GM18517 (cell line): ENCODE measurements around the gene RSRC1.

Experiments
- ATAC-seq: cut with Tn5 transposase; IDR thresholded peaks from one replicate; pipeline ENCODE4 v1.9.1; 2021; ENCODE audit warnings: mild to moderate bottlenecking, moderate library complexity; ENCODE audit not compliant: unreplicated experiment

RSRC1 gene

GRCh38 chr3:158569794-158570193 lies 459.9 kb downstream of the RSRC1 start:
- ATAC-seq: no peak

- peak; percentile 100 for ATAC-seq
These were observed 461.3 kb downstream of the RSRC1 start, which contains the start of gene MLF1 for GRCh38 chr3:158570999-158571702. MLF1 (plus strand) TSS chr3:158571194; CDS start chr3:158571301, 107 bp downstream.

DNA sequence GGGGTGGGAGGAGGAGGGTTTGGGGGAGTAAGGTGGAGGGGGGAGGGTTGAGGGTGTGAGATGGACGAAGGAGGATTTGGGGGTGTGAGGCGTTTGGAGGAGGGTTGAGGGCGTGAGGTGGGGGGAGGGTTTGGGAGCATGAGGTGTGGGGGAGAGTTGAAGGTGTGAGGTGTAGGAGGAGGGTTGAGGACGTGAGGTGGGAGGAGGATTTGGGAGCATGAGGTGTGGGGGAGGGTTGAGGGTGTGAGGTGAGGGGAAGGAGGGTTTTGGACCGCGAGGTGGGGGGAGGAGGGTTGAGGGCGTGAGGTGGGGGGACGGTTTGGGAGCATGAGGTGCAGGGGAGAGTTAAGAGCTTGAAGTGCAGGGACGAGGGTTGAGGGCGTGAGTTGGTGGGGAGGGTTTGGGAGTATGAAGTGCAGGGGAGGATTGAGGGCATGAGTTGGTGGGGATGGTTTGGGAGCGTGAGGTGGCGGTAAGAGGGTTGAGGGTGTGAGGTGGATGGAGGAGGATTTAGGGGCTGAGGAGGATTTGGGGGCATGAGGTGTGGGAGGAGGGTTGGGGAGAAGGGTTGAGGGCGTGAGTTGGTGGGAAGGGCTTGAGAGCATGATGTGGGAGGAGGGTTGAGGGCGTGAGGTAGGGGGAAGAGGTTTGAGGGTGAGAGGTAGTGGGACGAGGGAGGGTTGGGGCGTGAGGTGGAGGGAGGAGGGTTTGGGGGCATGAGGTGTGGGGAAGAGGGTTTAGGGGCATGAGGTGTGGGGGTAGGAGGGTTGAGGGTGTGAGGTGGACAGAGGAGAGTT lies 462.3 kb downstream of the RSRC1 start:
- no peak for ATAC-seq

GRCh38 chr3:158572766-158573060 lies 462.8 kb downstream of the RSRC1 start:
- no peak for ATAC-seq

GRCh38 chr3:158573714-158574113 lies 463.8 kb downstream of the RSRC1 start:
- ATAC-seq: no peak

- ATAC-seq: no peak
These were observed 464.8 kb downstream of the RSRC1 start for GRCh38 chr3:158574646-158575045.

- no peak for ATAC-seq
These were observed 480.3 kb downstream of the RSRC1 start for GRCh38 chr3:158590223-158590622.
